Activated naive CD8-positive, alpha-beta T cell treated with anti-CD3 and anti-CD28 coated beads for 36 hours (primary cell): ENCODE results near the gene FXYD6. TPM values are rescaled to one million over a fixed set of nuclear protein-coding genes. Genes with fewer than 3 reads are reported as not detected.

ENCODE experiments used
- DNase-seq: peaks from one replicate; pipeline ENCODE4 v3.0.0; 2021
- H3K27ac Mint-ChIP-seq: one replicate; pipeline ENCODE4 v1.8.0; 2022; ENCODE audit warnings: mild to moderate bottlenecking, moderate library complexity, mixed read lengths
- H3K27me3 Mint-ChIP-seq: one replicate; pipeline ENCODE4 v1.8.0; 2022; ENCODE audit warnings: mild to moderate bottlenecking, mixed read lengths
- H3K36me3 Mint-ChIP-seq: one replicate; pipeline ENCODE4 v1.8.0; 2021; ENCODE audit warnings: mild to moderate bottlenecking, mixed read lengths
- H3K4me1 Mint-ChIP-seq: one replicate; pipeline ENCODE4 v1.8.0; 2021; ENCODE audit warnings: mixed read lengths
- H3K4me3 Mint-ChIP-seq: one replicate; pipeline ENCODE4 v1.8.0; 2022; ENCODE audit warnings: mild to moderate bottlenecking, moderate library complexity, mixed read lengths
- H3K9me3 Mint-ChIP-seq: one replicate; pipeline ENCODE4 v1.8.0; 2022; ENCODE audit warnings: mixed read lengths
- total RNA-seq, 2 experiments: library from RNA; stranded (reverse); gene quantifications; one replicate each; pipeline ENCODE4 v1.2.3, GENCODE V29; 2021

FXYD6 gene
- total RNA-seq, 2 experiments from 2014 or later: 0.18 TPM; not detected in 1

- no peak overlapping the region for H3K27ac Mint-ChIP-seq
- DNase-seq: no peak
- no peaks in the 10 kb centered on the region for H3K9me3 Mint-ChIP-seq
These were observed 37.0 kb downstream of the FXYD6 start for GRCh38 chr11:117839380-117839881.

GRCh38 chr11:117838901-117839300 lies 37.6 kb downstream of the FXYD6 start:
- Mint-ChIP-seq H3K4me3 (no peak overlapping the region), H3K4me1 (peaks cover 6% of the 10 kb centered on the region), H3K9me3 (no peaks in the 10 kb centered on the region), H3K27ac (no peak overlapping the region), H3K36me3 (no peaks in the 10 kb centered on the region), H3K27me3 (no peaks in the 10 kb centered on the region)
- DNase-seq: no peak

More at GRCh38 chr11:117839380-117839881, 37.0 kb downstream of the FXYD6 start:
- Mint-ChIP-seq H3K36me3 (no peaks in the 10 kb centered on the region), H3K4me3 (no peak overlapping the region), H3K27me3 (no peaks in the 10 kb centered on the region), H3K4me1 (peaks cover 6% of the 10 kb centered on the region)

DNA sequence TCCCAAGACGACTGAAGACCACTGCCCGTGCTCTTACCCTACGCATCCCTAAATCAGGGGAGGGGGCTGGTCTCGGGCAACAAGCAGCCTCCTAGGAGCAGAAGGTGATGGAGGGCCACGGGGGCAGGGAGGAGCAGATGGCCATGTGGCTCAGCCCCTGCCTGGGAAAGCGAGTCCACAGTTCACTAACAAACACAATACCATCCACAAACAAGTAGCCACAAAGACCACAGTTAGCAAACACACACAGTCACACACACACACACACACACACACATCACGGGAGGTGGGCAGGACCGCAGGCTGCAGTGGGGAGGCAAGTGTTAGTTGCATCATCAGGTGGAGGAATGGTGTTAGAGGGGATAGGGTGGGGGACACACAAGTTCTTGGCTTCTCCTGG lies 38.7 kb downstream of the FXYD6 start:
- DNase-seq: no peak
- no peak overlapping the region for H3K4me3 Mint-ChIP-seq
- no peaks in the 10 kb centered on the region for H3K36me3 Mint-ChIP-seq
- no peaks in the 10 kb centered on the region for H3K9me3 Mint-ChIP-seq
- H3K27ac Mint-ChIP-seq: no peak overlapping the region
- H3K27me3 Mint-ChIP-seq: no peaks in the 10 kb centered on the region
- peaks cover 7% of the 10 kb centered on the region for H3K4me1 Mint-ChIP-seq

- H3K4me3 Mint-ChIP-seq: no peak overlapping the region
- peaks cover 8% of the 10 kb centered on the region for H3K4me1 Mint-ChIP-seq
- H3K27me3 Mint-ChIP-seq: no peaks in the 10 kb centered on the region
- no peak overlapping the region for H3K27ac Mint-ChIP-seq
- no peaks in the 10 kb centered on the region for H3K36me3 Mint-ChIP-seq
- DNase-seq: no peak
- H3K9me3 Mint-ChIP-seq: no peaks in the 10 kb centered on the region
These were observed 39.2 kb downstream of the FXYD6 start for GRCh38 chr11:117837070-117837776.

DNA sequence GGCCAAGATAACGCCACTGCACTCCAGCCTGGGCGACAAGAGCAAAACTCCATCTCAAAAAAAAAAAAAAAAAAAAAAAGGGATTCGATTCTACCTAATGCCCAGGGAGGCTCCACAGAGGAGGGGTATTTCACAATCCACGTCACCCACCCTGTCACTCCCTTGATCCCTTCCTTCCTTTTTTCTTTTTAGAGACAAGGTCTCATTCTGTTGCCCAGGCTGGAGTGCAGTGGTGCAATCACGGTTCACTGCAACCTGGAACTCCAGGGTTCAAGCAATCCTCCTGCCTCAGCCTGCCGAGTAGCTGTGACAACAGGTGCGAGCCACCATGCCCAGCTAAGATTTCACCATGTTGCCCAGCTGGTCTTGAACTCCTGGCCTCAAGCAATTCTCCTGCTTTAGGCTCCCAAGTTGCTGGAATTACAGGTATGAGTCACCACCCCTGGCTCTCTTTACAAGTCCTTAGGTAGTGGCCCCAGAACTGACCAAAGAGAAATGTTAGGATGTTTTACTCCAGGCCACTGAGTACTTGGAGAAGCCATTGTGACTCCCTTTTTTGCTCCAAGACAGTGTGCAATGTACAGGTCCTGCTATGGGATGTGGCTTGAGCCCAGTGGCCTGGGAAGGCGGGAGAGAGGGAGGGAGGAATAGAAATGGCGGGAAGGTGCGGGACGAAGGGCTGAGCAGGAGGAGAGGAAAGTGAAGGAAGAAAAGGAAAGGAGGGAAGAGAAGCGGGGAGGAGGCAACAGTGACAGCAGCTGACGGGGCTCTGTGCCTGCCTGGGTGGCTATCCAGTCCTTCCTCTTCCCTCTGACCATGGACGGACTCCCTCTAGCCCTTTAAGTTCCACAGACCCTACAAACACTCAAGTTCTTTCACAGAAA lies 40.1 kb downstream of the FXYD6 start:
- Mint-ChIP-seq H3K36me3 (no peaks in the 10 kb centered on the region), H3K27me3 (no peaks in the 10 kb centered on the region), H3K9me3 (no peaks in the 10 kb centered on the region), H3K4me1 (peaks cover 10% of the 10 kb centered on the region), H3K27ac (no peak overlapping the region), H3K4me3 (no peak overlapping the region)
- DNase-seq: no peak

GRCh38 chr11:117835576-117835975 lies 40.9 kb downstream of the FXYD6 start:
- H3K9me3 Mint-ChIP-seq: no peaks in the 10 kb centered on the region
- peaks cover 17% of the 10 kb centered on the region for H3K4me1 Mint-ChIP-seq
- no peak overlapping the region for H3K4me3 Mint-ChIP-seq
- DNase-seq: no peak
- no peaks in the 10 kb centered on the region for H3K36me3 Mint-ChIP-seq
- H3K27ac Mint-ChIP-seq: no peak overlapping the region
- no peaks in the 10 kb centered on the region for H3K27me3 Mint-ChIP-seq

DNA sequence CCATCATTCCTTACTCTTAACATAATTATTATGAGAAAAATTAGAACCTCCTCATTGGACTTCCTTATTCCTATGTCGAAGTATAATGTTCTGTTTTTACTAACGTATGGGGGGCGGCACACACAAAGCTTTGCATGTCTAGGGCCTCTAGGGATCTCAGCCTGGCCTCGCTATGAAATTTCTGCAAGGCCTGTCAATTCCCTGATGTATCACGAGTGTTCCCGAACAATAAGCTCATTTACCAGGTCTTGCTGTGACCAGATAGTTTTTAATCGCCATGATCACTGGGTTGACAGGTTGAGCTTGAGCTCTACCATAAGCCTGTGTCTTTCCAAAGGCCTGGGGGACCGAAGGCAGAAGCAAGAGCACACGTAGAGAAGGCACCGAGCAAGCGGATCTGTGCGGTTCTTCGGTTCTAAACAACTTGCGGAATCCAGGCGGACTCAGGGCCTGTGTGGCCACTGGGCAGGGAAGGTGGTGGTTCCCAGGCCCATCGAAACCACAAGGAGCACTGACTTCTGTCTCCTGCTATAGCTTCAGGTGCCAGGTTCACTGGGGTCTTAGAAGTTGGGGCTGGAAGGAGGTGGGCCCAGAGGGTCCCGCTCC lies 41.5 kb downstream of the FXYD6 start:
- Mint-ChIP-seq H3K4me3 (no peak overlapping the region), H3K9me3 (no peaks in the 10 kb centered on the region), H3K36me3 (no peaks in the 10 kb centered on the region), H3K27me3 (no peaks in the 10 kb centered on the region), H3K4me1 (peaks cover 23% of the 10 kb centered on the region), H3K27ac (no peak overlapping the region)
- DNase-seq: no peak

- H3K4me1 Mint-ChIP-seq: peaks cover 26% of the 10 kb centered on the region
- no peak overlapping the region for H3K27ac Mint-ChIP-seq
These were observed 42.2 kb downstream of the FXYD6 start for GRCh38 chr11:117834068-117834810.

GRCh38 chr11:117833401-117833891 lies 43.0 kb downstream of the FXYD6 start:
- peaks cover 27% of the 10 kb centered on the region for H3K4me1 Mint-ChIP-seq
- H3K36me3 Mint-ChIP-seq: no peaks in the 10 kb centered on the region
- no peaks in the 10 kb centered on the region for H3K27me3 Mint-ChIP-seq
- DNase-seq: no peak
- H3K4me3 Mint-ChIP-seq: no peak overlapping the region
- no peaks in the 10 kb centered on the region for H3K9me3 Mint-ChIP-seq
- no peak overlapping the region for H3K27ac Mint-ChIP-seq

More at GRCh38 chr11:117834068-117834810, 42.2 kb downstream of the FXYD6 start:
- DNase-seq: no peak
- Mint-ChIP-seq H3K36me3 (no peaks in the 10 kb centered on the region), H3K27me3 (no peaks in the 10 kb centered on the region), H3K4me3 (no peak overlapping the region), H3K9me3 (no peaks in the 10 kb centered on the region)

GRCh38 chr11:117832511-117832910 lies 43.9 kb downstream of the FXYD6 start:
- H3K4me1 Mint-ChIP-seq: peaks cover 33% of the 10 kb centered on the region
- H3K9me3 Mint-ChIP-seq: no peaks in the 10 kb centered on the region
- no peak overlapping the region for H3K27ac Mint-ChIP-seq
- DNase-seq: no peak
- H3K27me3 Mint-ChIP-seq: no peaks in the 10 kb centered on the region
- no peak overlapping the region for H3K4me3 Mint-ChIP-seq
- H3K36me3 Mint-ChIP-seq: no peaks in the 10 kb centered on the region

GRCh38 chr11:117831661-117832415 lies 44.6 kb downstream of the FXYD6 start:
- Mint-ChIP-seq H3K27ac (no peak overlapping the region), H3K4me3 (no peak overlapping the region), H3K27me3 (no peaks in the 10 kb centered on the region), H3K4me1 (peaks cover 34% of the 10 kb centered on the region), H3K36me3 (no peaks in the 10 kb centered on the region), H3K9me3 (no peaks in the 10 kb centered on the region)
- no peak for DNase-seq

DNA sequence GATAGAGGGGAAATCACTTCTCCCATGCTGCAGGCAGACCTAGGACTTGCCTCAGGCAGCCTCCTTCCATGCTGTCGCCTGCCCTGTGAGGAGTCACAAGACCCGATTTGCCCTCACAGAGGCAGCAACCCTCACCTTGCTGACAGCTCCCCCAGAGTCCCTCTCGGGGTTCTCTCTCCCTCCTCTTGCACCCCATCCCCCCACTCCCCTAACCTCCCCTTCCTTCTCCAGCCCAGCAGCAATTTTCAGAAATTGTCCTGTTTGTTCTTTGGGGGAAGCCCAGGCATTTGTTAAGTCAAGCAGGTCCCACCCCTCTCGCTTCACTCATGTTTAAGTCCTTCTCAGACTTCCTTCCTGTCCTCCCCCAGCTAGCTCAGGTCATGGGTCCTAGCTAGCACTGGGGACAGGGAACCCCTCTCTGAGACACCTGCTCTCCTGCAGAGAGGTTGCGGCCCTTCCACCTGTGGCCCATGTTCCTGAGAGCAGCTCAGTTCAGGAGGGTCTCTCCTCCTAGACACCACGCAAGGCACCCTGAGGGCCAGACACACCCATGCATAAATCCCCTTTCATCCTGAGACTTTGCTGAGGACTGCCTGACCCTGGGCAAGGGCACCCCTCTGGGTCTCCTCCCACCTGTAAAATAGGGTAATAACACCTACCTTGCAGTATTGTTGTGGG lies 45.6 kb downstream of the FXYD6 start:
- Mint-ChIP-seq H3K4me1 (peaks cover 36% of the 10 kb centered on the region), H3K27ac (peak overlapping the region; percentile 74), H3K9me3 (no peaks in the 10 kb centered on the region), H3K36me3 (no peaks in the 10 kb centered on the region), H3K4me3 (no peak overlapping the region), H3K27me3 (no peaks in the 10 kb centered on the region)
- DNase-seq: no peak

DNA sequence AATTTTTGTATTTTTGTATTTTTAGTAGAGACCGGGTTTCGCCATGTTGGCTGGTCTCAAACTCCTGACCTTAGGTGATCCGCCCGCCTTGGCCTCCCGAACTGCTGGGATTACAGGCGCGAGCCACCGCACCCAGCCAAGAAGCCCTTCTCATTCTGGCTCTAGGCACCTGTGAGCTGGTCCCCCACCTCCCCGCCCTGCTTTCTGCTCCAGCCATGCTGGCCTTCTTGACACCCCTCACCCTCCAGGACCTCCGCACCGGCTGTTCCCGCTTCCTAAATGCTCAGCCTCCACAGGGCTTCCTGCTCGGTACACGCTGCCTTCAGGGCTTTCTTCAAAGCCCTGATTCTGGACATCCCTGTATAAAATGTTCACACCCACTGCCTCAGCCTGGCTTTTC lies 46.4 kb downstream of the FXYD6 start:
- Mint-ChIP-seq H3K4me3 (peak overlapping the region; percentile 24), H3K4me1 (peaks cover 38% of the 10 kb centered on the region), H3K36me3 (no peaks in the 10 kb centered on the region), H3K27me3 (no peaks in the 10 kb centered on the region), H3K9me3 (no peaks in the 10 kb centered on the region), H3K27ac (peak overlapping the region; percentile 74)
- no peak for DNase-seq
